GM12865 (cell line): ENCODE results near the gene MYH7.

Experiments
- DNase-seq: peaks from one replicate; pipeline ENCODE4 v3.0.0; 2010; ENCODE audit warnings: low read depth
- H3K4me3 ChIP-seq: 2 replicates; pipeline ENCODE4 v1.5.1; 2011; ENCODE audit warnings: mild to moderate bottlenecking, low read depth, low read length, control low read depth
- CTCF ChIP-seq: IDR thresholded peaks from 2 replicates; pipeline ENCODE4 v1.5.1; 2011; ENCODE audit warnings: low read length, control low read depth, low read depth, inconsistent platforms; ENCODE audit not compliant: insufficient read depth; ENCODE audit errors: missing control alignments

The MYH7 gene

GRCh38 chr14:23449314-23449713, 13.9 kb upstream of the MYH7 start:
- TF ChIP-seq CTCF: no peak
- no peak overlapping the region for H3K4me3 ChIP-seq
- no peak for DNase-seq

GRCh38 chr14:23447361-23448350, 12.2 kb upstream of the MYH7 start:
- no peak for TF ChIP-seq CTCF
- no peak overlapping the region for H3K4me3 ChIP-seq
- no peak for DNase-seq

DNA sequence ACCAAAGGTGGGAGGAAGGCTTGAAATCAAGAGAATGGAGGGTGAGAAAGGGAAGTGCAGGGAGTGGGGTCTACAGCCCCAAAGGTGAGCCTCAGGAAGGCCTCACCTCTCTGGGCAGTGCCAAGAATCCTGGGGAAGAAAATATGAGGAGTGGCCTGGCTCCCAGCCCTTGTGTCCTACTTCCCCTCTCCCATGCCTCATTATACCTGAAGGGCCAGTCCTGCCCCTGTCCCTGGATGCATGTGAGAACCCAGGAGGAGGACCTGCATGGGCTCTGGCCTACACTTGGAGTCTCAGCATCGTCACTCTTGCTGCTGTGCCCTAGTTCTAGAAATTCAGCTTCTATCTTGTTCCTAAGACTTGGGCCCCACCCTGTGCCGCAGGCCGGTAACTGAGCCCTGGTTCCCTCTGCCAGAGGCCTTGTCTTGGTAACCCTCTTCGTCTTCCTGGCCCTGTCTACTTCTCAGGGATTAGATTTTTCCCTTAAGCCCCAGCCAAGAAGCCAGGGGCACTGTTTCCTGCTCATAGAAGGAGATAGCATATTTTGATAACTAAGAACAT, 10.9 kb upstream of the MYH7 start:
- no peak for DNase-seq
- TF ChIP-seq CTCF: no peak

DNA sequence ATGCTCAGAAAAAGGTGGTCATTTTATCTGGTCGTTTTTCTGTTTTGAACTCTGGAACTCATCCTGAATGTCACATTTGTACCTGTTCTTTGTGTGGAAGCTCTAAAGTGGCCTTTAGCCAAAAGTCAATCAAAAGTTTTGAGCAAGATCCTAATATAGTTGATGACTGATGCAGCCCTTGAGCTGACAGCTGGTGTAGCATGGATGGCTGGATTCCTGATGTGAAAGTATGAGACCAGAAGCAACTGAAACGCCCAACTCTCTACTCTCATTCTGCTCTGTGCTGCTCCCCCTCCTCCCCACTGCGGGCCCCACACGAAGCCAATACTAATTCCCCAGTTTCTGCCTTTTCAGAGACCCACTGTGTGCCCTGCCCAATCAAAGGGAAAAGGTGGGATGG, 10.3 kb upstream of the MYH7 start:
- DNase-seq: peak; percentile 44
- TF ChIP-seq CTCF: no peak
- no peak overlapping the region for H3K4me3 ChIP-seq

More for the DNA sequence above, 10.9 kb upstream of the MYH7 start:
- H3K4me3 ChIP-seq: no peak overlapping the region

- no peak for DNase-seq
- no peak overlapping the region for H3K4me3 ChIP-seq
- no peak for TF ChIP-seq CTCF
Measured at GRCh38 chr14:23444314-23444713, 8.9 kb upstream of the MYH7 start.

GRCh38 chr14:23443881-23444280, 8.4 kb upstream of the MYH7 start:
- no peak overlapping the region for H3K4me3 ChIP-seq
- no peak for DNase-seq

More at GRCh38 chr14:23443881-23444280, 8.4 kb upstream of the MYH7 start:
- TF ChIP-seq CTCF: no peak
